Adrenal gland (tissue), 12 donors: ENCODE results near the gene C1R. TPM values are rescaled to one million over a fixed set of nuclear protein-coding genes. Genes with fewer than 3 reads are reported as not detected.
"Not testable (repeated sequence)": the region's sequence is repeated elsewhere in the genome, so short reads cannot be mapped to it uniquely, and the experiment has no call there.

ENCODE experiments used
- DNase-seq, 7 donors: peaks; one replicate each; pipeline ENCODE4 v3.0.0-alpha.2; 2019 to 2020
- H3K27ac ChIP-seq, 5 donors: fragments of 200-600 bp; sonication (generic) in 4 of 5; 1 replicate in 3 of 5; 2 replicates in 2 of 5; pipeline versions ENCODE4 v1.5.1 to v1.8.0; 2016 to 2020; ENCODE audit warnings: mild to moderate bottlenecking in 1 of 5
- H3K27me3 ChIP-seq: fragments of 200-600 bp; 2 replicates; pipeline ENCODE4 v1.8.0; 2021
- H3K36me3 ChIP-seq, 2 donors: fragments of 200-600 bp; replicated peaks in 1 of 2; 1 replicate in 1 of 2; 2 replicates in 1 of 2; pipeline versions ENCODE4 v1.5.1 to v1.8.0; 2018 to 2022
- H3K4me1 ChIP-seq, 2 donors: fragments of 200-600 bp; replicated peaks in 1 of 2; 1 replicate in 1 of 2; 2 replicates in 1 of 2; pipeline versions ENCODE4 v1.5.1 to v1.8.0; 2018 to 2021
- H3K4me3 ChIP-seq, 4 donors: fragments of 200-600 bp; sonication (generic) in 3 of 4; one replicate each; pipeline ENCODE4 v1.5.1; 2016 to 2018
- H3K9me3 ChIP-seq, 3 donors: fragments of 200-600 bp; sonication (generic) in 1 of 3; replicated peaks in 1 of 3; 1 replicate in 2 of 3; 2 replicates in 1 of 3; pipeline versions ENCODE4 v1.5.1 to v1.8.0; 2016 to 2021
- CTCF ChIP-seq, 6 experiments: fragments of 450-650 bp in 4 of 6; fragments of 200-600 bp in 2 of 6; sonication (generic) in 1 of 6; IDR thresholded peaks; 1 replicate in 5 of 6; 2 replicates in 1 of 6; pipeline versions ENCODE4 v1.5.1 to v1.8.0; 2016 to 2021; ENCODE audit warnings: antibody characterized with exemption in 6 of 6, mild to moderate bottlenecking in 2 of 6, moderate library complexity in 1 of 6
- POLR2A ChIP-seq, 2 donors: fragments of 450-650 bp; IDR thresholded peaks; one replicate each; pipeline ENCODE4 v1.6.1; 2017; ENCODE audit warnings: antibody characterized with exemption in 2 of 2, mild to moderate bottlenecking in 2 of 2, moderate library complexity in 1 of 2
- WGBS, 4 donors: extraction: QIAGEN DNeasy Blood & Tissue Kit in 2 of 4; methylation state at CpG; one replicate each; pipeline versions ENCODE4 v1.1.5 to v1.1.7; 2013 to 2017; 5-methylcytosine and 5-hydroxymethylcytosine counted together
- intact Hi-C, 2 donors: fragments of 100-400 bp; cut with DNase I; formaldehyde crosslinking; loops; one replicate each; pipeline versions ENCODE4 v1.14.1 to v1.15.0; 2022 to 2023
- polyA plus RNA-seq, 3 donors: library from polyadenylated mRNA; stranded (reverse); fragments of 200-250 nt in 2 of 3; fragments of 350-450 nt in 1 of 3; fragmentation: Illumina TruSeq in 1 of 3; extraction: RNeasy Lipid Tissue Mini Kit (QIAGEN cat#74804) in 1 of 3; gene quantifications; one replicate each; pipeline ENCODE4 v1.2.3, GENCODE V29; 2013 to 2014
- total RNA-seq, 9 donors: library from RNA; depleted of rRNA in 4 of 9; stranded (reverse); fragments of >200 nt in 4 of 9; fragments of 120-200 nt in 1 of 9; fragmentation: NEBNext Ultra II Directional in 1 of 9; extraction: Animal tissue kit (Norgen Biotek cat#: 25700) in 1 of 9; gene quantifications; one replicate each; pipeline versions ENCODE4 v1.1.0 to v1.2.4, GENCODE V29; 2013 to 2023
- donor health status: healthy with polysubstance abuse.
- donor health status: Bipolar disorder and iron deficiency.
- donor health status: DM: yes; HTN: yes; CAD: no.
- donor health status: DM: no; HTN: no; CAD: no.
- donor health status: DM: no; HTN: no; CAD: no.
- donor health status: DM: yes; HTN: yes; CAD: no.

C1R gene
- total and polyA plus RNA-seq, 12 donors = 10.3 to 1,160 (median 366) TPM

DNA sequence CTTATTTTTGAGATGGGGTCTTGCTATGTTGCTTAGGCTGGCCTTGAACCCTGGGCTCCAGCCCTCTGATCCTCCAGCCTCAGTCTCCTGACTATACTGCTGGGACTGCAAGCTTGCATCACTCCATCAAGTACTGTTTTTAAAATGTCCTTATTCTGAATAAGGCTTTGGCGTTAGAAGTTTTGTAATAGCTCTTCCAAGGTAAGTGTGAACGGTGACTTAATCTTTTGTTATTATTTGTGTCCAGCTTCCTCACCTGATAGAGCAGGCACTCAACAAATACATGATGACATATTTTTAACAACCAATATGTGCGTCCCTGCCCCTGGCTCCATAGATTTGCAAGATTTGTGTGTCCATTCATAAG is 15.4 kb upstream of the C1R start:
- Histone ChIP-seq H3K27me3 (no peaks in the 10 kb centered on the region), H3K4me3 (peak overlapping the region in 3 of 4 donors; percentile 35 to 92 (median 74)), H3K27ac (peak overlapping the region; percentile 84 to 98 (median 98)), H3K36me3 (peaks cover 0 to 10% of the 10 kb centered on the region in 2 donors), H3K9me3 (no peaks in the 10 kb centered on the region), H3K4me1 (peaks cover 0 to 33% of the 10 kb centered on the region in 2 donors)
- TF ChIP-seq POLR2A (IDR thresholded peaks at IDR 0.05) = no peak
- TF ChIP-seq CTCF (IDR thresholded peaks at IDR 0.05) = no peak
- intact Hi-C loops = no loop called here
- no peak for DNase-seq
- WGBS, 4 donors = 32 to 43% (median 37%) methylated on average over 3 of the region's 3 CpGs

- H3K9me3 ChIP-seq, intact Hi-C loops, H3K27me3 ChIP-seq, DNase-seq: not testable (repeated sequence)
- Histone ChIP-seq H3K4me1 (peaks cover 0 to 36% of the 10 kb centered on the region in 2 donors), H3K4me3 (peak overlapping the region in 1 of 4 donors; percentile 74), H3K27ac (peak overlapping the region in 2 of 5 donors; percentile 16 to 98), H3K36me3 (peaks cover 0 to 10% of the 10 kb centered on the region in 2 donors)
- WGBS, 4 donors = 96 to 100% (median 98%) methylated on average over 5 of the region's 5 CpGs
Measured at GRCh38 chr12:7107181-7107580, 14.9 kb upstream of the C1R start.

- 83 to 97% (median 88%) methylated on average over 1 of the region's 1 CpG for WGBS, 4 donors
- H3K27ac ChIP-seq = no peak overlapping the region
- H3K4me1 ChIP-seq = peaks cover 10 to 45% of the 10 kb centered on the region in 2 donors
- intact Hi-C loops = no loop called here
- H3K36me3 ChIP-seq = peaks cover 0 to 10% of the 10 kb centered on the region in 2 donors
- H3K27me3 ChIP-seq = no peaks in the 10 kb centered on the region
- no peak for DNase-seq
- TF ChIP-seq CTCF (IDR thresholded peaks at IDR 0.05) (no peak), POLR2A (IDR thresholded peaks at IDR 0.05) (no peak)
- no peaks in the 10 kb centered on the region for H3K9me3 ChIP-seq
- peak overlapping the region in 1 of 4 donors; percentile 74 for H3K4me3 ChIP-seq
Measured at GRCh38 chr12:7106082-7106481, 13.8 kb upstream of the C1R start.

DNA sequence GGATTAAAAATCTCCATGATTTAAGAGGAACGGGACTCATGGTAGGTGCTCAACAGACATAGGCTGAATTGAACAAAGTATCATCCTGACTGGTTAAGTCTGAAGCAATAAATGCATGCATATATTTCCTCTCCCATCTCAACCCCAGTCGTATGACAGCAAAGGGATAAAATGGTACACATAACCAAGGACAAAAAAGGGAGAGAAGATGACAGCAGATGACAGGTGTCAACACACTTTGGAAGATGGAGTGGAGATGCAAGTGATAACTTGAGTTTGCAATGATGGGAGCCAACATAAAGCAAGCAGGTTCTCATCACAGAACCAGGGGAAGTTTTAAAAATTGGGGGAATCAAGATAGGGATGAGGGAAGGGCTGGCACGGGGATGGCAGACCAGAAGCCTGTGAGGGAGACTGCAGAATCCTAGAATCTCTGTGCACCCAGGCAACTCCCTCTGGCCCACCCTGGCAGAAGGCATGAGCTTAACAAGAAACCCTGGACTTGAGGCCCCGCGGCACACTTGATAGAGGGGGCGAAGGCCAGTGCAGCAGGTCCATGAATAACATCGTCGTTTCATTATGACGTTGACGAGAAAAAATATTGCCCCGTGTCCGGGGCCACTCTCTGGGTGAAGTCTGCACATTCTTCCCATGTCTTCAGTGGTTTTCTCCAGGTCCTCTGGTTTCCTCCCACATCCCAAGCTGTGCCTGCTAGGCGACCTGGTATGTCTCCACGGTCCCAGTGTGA is 11.8 kb upstream of the C1R start:
- DNase-seq = no peak

More for the DNA sequence above, 11.8 kb upstream of the C1R start:
- no peaks in the 10 kb centered on the region for H3K9me3 ChIP-seq
- TF ChIP-seq CTCF (IDR thresholded peaks at IDR 0.05) = no peak
- no peaks in the 10 kb centered on the region for H3K27me3 ChIP-seq
- peaks cover 0 to 26% of the 10 kb centered on the region in 2 donors for H3K36me3 ChIP-seq
- WGBS, 4 donors = 89 to 91% (median 90%) methylated on average over 14 of the region's 14 CpGs
- no peak overlapping the region for H3K4me3 ChIP-seq
- intact Hi-C loops = no loop called here
- H3K4me1 ChIP-seq = peaks cover 11 to 45% of the 10 kb centered on the region in 2 donors
- H3K27ac ChIP-seq = peak overlapping the region in 1 of 5 donors; percentile 12
